ENCODE results near the gene EXTL2.

The EXTL2 gene

GRCh38 chr1:100881687-100882086, 13.0 kb downstream of the EXTL2 start:
- in situ Hi-C loops (cut with MboI; ENCODE audit: low sequenced_read_pairs, unreplicated experiment) = loop anchor here (25.0 kb wide), 1 partner anchor 844 kb away; a partner anchor contains a TSS
- DNase-seq (ENCODE audit: low spot score) = no peak
- no peak for TF ChIP-seq CTCF (IDR thresholded peaks at IDR 0.05; ENCODE audit: borderline replicate concordance, control extremely low read depth, extremely low read depth, insufficient read depth, missing control alignments)

- no peak for TF ChIP-seq CTCF (IDR thresholded peaks at IDR 0.05; ENCODE audit: borderline replicate concordance, control extremely low read depth, extremely low read depth, insufficient read depth, missing control alignments)
- in situ Hi-C loops (cut with MboI; ENCODE audit: low sequenced_read_pairs, unreplicated experiment) = loop anchor here (25.0 kb wide), 1 partner anchor 842 kb away; a partner anchor contains a TSS
- no peak for DNase-seq (ENCODE audit: low spot score)
Measured at GRCh38 chr1:100879422-100879821, 15.2 kb downstream of the EXTL2 start.

- in situ Hi-C loops (cut with MboI; ENCODE audit: low sequenced_read_pairs, unreplicated experiment) = loop anchor here (25.0 kb wide), 1 partner anchor 839 kb away; a partner anchor contains a TSS
- no peak for TF ChIP-seq CTCF (IDR thresholded peaks at IDR 0.05; ENCODE audit: borderline replicate concordance, control extremely low read depth, extremely low read depth, insufficient read depth, missing control alignments)
- DNase-seq (ENCODE audit: low spot score) = no peak
Measured at GRCh38 chr1:100876291-100876690, 18.4 kb downstream of the EXTL2 start.

GRCh38 chr1:100875228-100875627, 19.4 kb downstream of the EXTL2 start:
- no peak for TF ChIP-seq CTCF (IDR thresholded peaks at IDR 0.05; ENCODE audit: borderline replicate concordance, control extremely low read depth, extremely low read depth, insufficient read depth, missing control alignments)
- no peak for DNase-seq (ENCODE audit: low spot score)
- in situ Hi-C loops (cut with MboI; ENCODE audit: low sequenced_read_pairs, unreplicated experiment) = loop anchor here (25.0 kb wide), 1 partner anchor 838 kb away; a partner anchor contains a TSS

GRCh38 chr1:100874433-100874832, 20.2 kb downstream of the EXTL2 start:
- no peak for DNase-seq (ENCODE audit: low spot score)
- in situ Hi-C loops (cut with MboI; ENCODE audit: low sequenced_read_pairs, unreplicated experiment) = no loop called here
- TF ChIP-seq CTCF (IDR thresholded peaks at IDR 0.05; ENCODE audit: borderline replicate concordance, control extremely low read depth, extremely low read depth, insufficient read depth, missing control alignments) = no peak

GRCh38 chr1:100869996-100870395, 24.6 kb downstream of the EXTL2 start:
- no peak for TF ChIP-seq CTCF (IDR thresholded peaks at IDR 0.05; ENCODE audit: borderline replicate concordance, control extremely low read depth, extremely low read depth, insufficient read depth, missing control alignments)
- in situ Hi-C loops (cut with MboI; ENCODE audit: low sequenced_read_pairs, unreplicated experiment) = loop anchor here (5.0 to 10.0 kb wide), 2 partner anchors 403 to 1065 kb away; no protein-coding TSS in a partner anchor
- DNase-seq (ENCODE audit: low spot score) = no peak
